Activated CD4-positive, alpha-beta memory T cell treated with anti-CD3 and anti-CD28 coated beads for 36 hours (primary cell): ENCODE data around the gene NEIL3. TPM values are rescaled to one million over a fixed set of nuclear protein-coding genes. Genes with fewer than 3 reads are reported as not detected.

ENCODE experiments used
- CTCF ChIA-PET: fragments of 350-600 bp; sonication (Branson Sonifier 250); formaldehyde crosslinking; loops from one replicate; lab custom pipeline; 2021; ENCODE audit warnings: antibody characterized with exemption, inconsistent platforms; lab: Charles Lee
- POLR2A ChIA-PET: fragments of 350-600 bp; sonication (Branson Sonifier 250); formaldehyde crosslinking; loops from one replicate; lab custom pipeline; 2021; ENCODE audit warnings: antibody characterized with exemption; lab: Charles Lee
- DNase-seq: peaks from one replicate; pipeline ENCODE4 v3.0.0-alpha.2; 2020
- H3K27ac Mint-ChIP-seq: one replicate; pipeline ENCODE4 v1.8.0; 2021; ENCODE audit warnings: mixed read lengths
- H3K27me3 Mint-ChIP-seq: one replicate; pipeline ENCODE4 v1.8.0; 2021; ENCODE audit warnings: mixed read lengths
- H3K36me3 Mint-ChIP-seq: one replicate; pipeline ENCODE4 v1.8.0; 2021; ENCODE audit warnings: mixed read lengths
- H3K4me1 Mint-ChIP-seq: one replicate; pipeline ENCODE4 v1.8.0; 2021; ENCODE audit warnings: low read depth, mixed read lengths
- H3K4me3 Mint-ChIP-seq: one replicate; pipeline ENCODE4 v1.8.0; 2021; ENCODE audit warnings: mild to moderate bottlenecking, mixed read lengths
- H3K9me3 Mint-ChIP-seq: one replicate; pipeline ENCODE4 v1.8.0; 2021; ENCODE audit warnings: mixed read lengths
- intact Hi-C: fragments of 100-400 bp; cut with micrococcal nuclease; formaldehyde crosslinking; loops from one replicate; pipeline ENCODE4 v1.15.1; 2023
- total RNA-seq, 2 experiments: library from RNA; stranded (reverse); gene quantifications; one replicate each; pipeline ENCODE4 v1.2.3, GENCODE V29; 2021

Gene NEIL3, protein sequence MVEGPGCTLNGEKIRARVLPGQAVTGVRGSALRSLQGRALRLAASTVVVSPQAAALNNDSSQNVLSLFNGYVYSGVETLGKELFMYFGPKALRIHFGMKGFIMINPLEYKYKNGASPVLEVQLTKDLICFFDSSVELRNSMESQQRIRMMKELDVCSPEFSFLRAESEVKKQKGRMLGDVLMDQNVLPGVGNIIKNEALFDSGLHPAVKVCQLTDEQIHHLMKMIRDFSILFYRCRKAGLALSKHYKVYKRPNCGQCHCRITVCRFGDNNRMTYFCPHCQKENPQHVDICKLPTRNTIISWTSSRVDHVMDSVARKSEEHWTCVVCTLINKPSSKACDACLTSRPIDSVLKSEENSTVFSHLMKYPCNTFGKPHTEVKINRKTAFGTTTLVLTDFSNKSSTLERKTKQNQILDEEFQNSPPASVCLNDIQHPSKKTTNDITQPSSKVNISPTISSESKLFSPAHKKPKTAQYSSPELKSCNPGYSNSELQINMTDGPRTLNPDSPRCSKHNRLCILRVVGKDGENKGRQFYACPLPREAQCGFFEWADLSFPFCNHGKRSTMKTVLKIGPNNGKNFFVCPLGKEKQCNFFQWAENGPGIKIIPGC
- total RNA-seq = 10 to 100 TPM; 18.2 to 18.3 TPM

DNA sequence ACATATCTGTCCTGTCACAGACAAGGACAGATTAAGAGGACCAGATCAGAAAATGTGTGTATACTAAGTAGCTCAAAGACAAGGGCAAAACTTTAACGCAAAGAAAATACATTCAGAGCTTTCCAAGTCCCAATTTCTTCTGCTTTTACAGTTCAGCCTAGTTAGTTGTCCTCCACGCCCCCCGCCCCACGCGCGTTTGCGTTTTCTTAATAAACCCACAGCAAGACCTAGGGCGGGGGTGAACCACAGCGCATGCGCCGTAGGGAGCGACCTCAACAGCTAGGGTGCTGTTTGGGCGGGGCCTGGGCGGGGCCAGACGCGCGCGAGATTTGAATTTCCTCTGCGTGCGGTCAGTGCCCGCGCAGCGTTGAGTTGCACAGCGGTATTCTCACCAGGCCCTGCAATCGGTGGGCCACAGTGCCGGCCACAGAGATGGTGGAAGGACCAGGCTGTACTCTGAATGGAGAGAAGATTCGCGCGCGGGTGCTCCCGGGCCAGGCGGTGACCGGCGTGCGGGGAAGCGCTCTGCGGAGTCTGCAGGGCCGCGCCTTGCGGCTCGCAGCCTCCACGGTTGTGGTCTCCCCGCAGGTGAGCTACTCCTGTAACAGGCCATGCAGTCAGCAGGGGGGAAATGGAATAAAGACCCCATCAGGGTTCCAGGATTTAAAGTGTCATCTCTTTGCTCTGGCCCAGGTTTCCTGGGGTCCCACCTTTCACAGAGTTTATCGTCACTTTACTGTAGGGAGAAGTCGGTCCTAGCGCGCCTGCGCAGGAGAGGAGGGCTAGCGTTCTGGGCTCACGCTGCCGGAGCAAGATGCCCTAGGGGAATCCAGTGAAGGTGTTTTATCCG lies at the start of gene NEIL3:
Gene NEIL3, plus strand, starts transcription at position 353 of the 850 bp plus-strand sequence. Its CDS starts 80 bp downstream, at position 433.
- DNase-seq = peak; percentile 97
- ChIA-PET POLR2A (interaction anchor here (0.7 to 2.7 kb wide), 2 partner anchors 9 to 132 kb away, joined by 3 to 22 read pairs; partner anchors contain the start of gene AGA), CTCF (interaction anchor here (1.0 to 3.5 kb wide), 3 partner anchors 30 to 262 kb away, joined by 3 to 10 read pairs (median 4); no protein-coding TSS in a partner anchor)
- Mint-ChIP-seq H3K9me3 (no peaks in the 10 kb centered on the region), H3K27ac (peak within 1 kb of the TSS; percentile 79), H3K4me3 (peak within 1 kb of the TSS; percentile 92), H3K36me3 (peaks cover 1% of the 10 kb centered on the region), H3K27me3 (no peaks in the 10 kb centered on the region), H3K4me1 (peaks cover 25% of the 10 kb centered on the region)
- intact Hi-C loops = loop anchor here (1.0 to 2.0 kb wide), 6 partner anchors 30 to 1115 kb away; partner anchors contain the start of gene AGA

DNA sequence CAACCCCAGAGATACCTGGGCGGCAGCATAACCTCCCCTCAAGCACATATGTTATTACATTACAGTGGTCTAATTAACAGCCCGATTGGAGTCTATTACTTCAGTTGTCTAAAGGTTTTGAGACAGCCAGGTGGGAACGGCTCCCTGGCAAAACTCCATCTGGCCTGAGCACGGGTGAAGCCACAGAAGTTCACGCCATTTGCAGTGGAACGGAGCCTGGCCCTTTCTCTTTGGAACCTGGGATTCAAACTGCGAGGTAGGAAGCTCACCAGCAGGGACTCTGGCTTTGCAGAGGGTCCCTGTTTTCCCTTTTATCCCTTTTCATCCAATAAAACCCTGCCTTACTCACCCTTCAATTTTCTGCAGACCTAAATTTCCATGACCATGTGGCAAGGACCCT lies 45.9 kb upstream of the NEIL3 start:
- intact Hi-C loops = no loop called here
- ChIA-PET POLR2A (no interaction called here), CTCF (interaction anchor here (2.0 kb wide), 1 partner anchor 14 kb away, joined by 9 read pairs; no protein-coding TSS in a partner anchor)
- no peaks in the 10 kb centered on the region for H3K4me1 Mint-ChIP-seq
- H3K27me3 Mint-ChIP-seq = peaks cover 7% of the 10 kb centered on the region
- H3K27ac Mint-ChIP-seq = no peak overlapping the region
- no peak overlapping the region for H3K4me3 Mint-ChIP-seq
- DNase-seq = no peak
- H3K36me3 Mint-ChIP-seq = no peaks in the 10 kb centered on the region
- no peaks in the 10 kb centered on the region for H3K9me3 Mint-ChIP-seq

DNA sequence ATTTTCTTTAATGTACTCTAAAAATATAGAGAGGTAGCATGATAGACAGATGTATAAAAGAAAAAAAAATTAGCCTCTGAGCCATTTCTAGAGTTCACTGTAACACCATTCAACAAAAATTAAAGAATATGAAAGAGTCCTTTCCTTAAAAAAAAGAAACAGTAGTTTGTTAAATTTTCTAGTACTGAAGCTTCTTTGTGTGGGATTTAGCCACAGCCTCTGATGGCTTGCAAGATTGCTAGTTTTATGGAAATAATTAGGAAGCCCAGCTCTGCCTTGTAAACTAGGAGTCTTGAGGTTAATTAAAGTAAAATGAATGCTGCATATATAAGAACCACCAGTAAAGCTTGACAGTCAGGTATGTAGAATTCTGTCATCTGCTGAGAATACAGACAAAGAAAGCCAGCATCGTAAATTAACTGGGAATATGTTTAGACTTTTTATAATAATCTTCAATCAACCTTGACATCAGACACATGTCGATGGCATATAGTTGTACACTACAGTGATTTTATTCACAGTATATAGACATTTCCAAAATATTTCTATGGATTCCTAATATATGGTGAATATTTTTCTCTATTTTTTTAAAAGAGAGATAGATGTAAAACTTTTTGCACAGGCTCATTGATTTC lies 44.8 kb upstream of the NEIL3 start:
- Mint-ChIP-seq H3K36me3 (no peaks in the 10 kb centered on the region), H3K4me3 (no peak overlapping the region), H3K27ac (no peak overlapping the region), H3K27me3 (peaks cover 7% of the 10 kb centered on the region), H3K4me1 (no peaks in the 10 kb centered on the region), H3K9me3 (no peaks in the 10 kb centered on the region)
- intact Hi-C loops = no loop called here
- ChIA-PET POLR2A (no interaction called here), CTCF (interaction anchor here (2.0 kb wide), 1 partner anchor 15 kb away, joined by 9 read pairs; no protein-coding TSS in a partner anchor)
- DNase-seq = no peak

DNA sequence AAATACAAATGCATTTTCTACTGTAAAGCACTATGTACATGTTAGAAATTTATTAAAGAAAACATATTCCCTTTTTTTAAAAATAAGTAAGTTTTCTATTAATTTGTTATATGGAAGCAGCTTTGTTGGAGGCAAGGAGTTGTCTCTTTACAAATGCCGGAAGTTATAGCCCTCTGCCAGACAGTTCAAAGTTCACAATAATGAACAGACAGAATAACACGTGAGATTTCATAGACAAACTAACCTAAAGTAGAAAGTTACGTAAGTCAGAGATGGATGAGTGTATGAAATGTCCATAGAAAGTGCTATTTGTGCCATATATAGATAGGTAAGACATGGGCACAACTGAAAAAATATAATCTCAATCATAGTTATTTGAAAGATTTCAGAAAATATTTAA lies 43.9 kb upstream of the NEIL3 start:
- intact Hi-C loops = no loop called here
- Mint-ChIP-seq H3K27me3 (peaks cover 5% of the 10 kb centered on the region), H3K36me3 (no peaks in the 10 kb centered on the region), H3K9me3 (no peaks in the 10 kb centered on the region), H3K4me3 (no peak overlapping the region), H3K27ac (no peak overlapping the region), H3K4me1 (no peaks in the 10 kb centered on the region)
- ChIA-PET POLR2A (no interaction called here), CTCF (interaction anchor here (2.0 kb wide), 1 partner anchor 15 kb away, joined by 9 read pairs; no protein-coding TSS in a partner anchor)
- DNase-seq = no peak

DNA sequence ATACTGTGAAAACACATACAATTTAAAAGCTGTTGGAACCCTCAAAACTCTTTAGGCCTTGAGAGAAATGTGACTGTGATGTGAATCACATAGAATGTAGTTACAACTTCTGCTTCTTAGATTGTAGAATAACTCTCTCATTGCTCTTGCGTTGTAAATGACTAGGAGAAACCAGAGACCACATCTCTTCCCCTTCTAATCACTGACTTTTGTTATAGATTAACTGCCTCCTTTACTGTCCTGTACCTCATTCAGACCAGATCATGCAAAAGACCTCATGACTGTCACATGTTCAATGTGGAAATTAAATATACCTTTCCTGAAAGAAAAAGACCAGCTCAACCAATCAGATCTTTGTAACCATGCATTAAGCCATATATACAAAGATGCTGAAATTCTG lies 43.2 kb upstream of the NEIL3 start:
- H3K4me1 Mint-ChIP-seq = no peaks in the 10 kb centered on the region
- no peak overlapping the region for H3K4me3 Mint-ChIP-seq
- ChIA-PET CTCF (interaction anchor here (1.3 kb wide), 1 partner anchor 17 kb away, joined by 4 read pairs; no protein-coding TSS in a partner anchor), POLR2A (interaction anchor here (0.6 kb wide), 1 partner anchor 168 kb away, joined by 4 read pairs; no protein-coding TSS in a partner anchor)
- peaks cover 3% of the 10 kb centered on the region for H3K27me3 Mint-ChIP-seq
- no peak for DNase-seq
- no peak overlapping the region for H3K27ac Mint-ChIP-seq
- no peaks in the 10 kb centered on the region for H3K9me3 Mint-ChIP-seq
- intact Hi-C loops = no loop called here
- no peaks in the 10 kb centered on the region for H3K36me3 Mint-ChIP-seq

DNA sequence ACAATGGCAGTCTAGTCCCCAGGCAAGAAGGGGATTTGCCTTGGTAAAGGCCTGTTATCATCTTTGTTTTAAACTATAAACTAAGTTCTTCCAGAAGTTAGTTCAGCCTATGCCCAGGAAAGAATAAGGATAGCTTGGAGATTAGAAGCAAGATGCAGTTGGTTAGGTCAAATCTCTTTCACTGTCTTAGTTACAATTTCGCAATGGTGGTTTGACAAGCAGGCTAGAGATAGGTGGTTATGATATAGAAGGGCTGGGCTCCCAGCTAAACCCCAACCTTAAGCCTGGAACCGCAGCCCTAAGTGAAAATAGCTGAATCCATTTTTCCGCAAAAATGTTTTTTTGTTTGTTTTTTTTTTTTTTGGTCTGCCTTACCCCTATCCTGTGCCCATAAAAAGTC lies 41.8 kb upstream of the NEIL3 start:
- no peaks in the 10 kb centered on the region for H3K4me1 Mint-ChIP-seq
- H3K4me3 Mint-ChIP-seq = no peak overlapping the region
- no peaks in the 10 kb centered on the region for H3K36me3 Mint-ChIP-seq
- H3K27ac Mint-ChIP-seq = no peak overlapping the region
- no peak for DNase-seq
- no peaks in the 10 kb centered on the region for H3K9me3 Mint-ChIP-seq
- CTCF ChIA-PET = interaction anchor here (0.7 kb wide), 1 partner anchor 1604 kb away, joined by 3 read pairs; no protein-coding TSS in a partner anchor
- H3K27me3 Mint-ChIP-seq = peaks cover 1% of the 10 kb centered on the region
- intact Hi-C loops = no loop called here
- POLR2A ChIA-PET = no interaction called here

DNA sequence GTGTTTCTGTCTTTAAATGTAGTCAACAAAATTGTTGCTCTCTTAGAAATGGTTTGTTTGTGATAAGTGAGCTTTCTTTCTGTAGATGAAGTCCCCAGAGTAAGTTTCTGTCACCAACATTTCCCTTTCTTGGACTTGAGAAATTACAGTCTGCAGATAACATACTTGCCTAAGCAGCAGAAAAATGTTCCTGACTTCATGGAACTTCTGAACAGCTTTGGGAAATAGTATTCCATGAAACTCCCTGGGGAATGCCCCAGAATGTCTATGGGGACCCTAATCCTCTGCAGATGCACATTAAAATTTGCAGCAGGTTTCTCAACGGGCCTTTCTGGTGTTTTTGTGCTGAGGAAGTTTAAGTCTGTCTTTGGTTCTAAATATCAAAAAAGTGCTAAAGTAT lies 38.6 kb upstream of the NEIL3 start:
- H3K27me3 Mint-ChIP-seq = peaks cover 2% of the 10 kb centered on the region
- H3K9me3 Mint-ChIP-seq = no peaks in the 10 kb centered on the region
- no peaks in the 10 kb centered on the region for H3K4me1 Mint-ChIP-seq
- DNase-seq = no peak
- ChIA-PET CTCF (no interaction called here), POLR2A (no interaction called here)
- intact Hi-C loops = no loop called here
- H3K36me3 Mint-ChIP-seq = no peaks in the 10 kb centered on the region
- H3K4me3 Mint-ChIP-seq = no peak overlapping the region
- no peak overlapping the region for H3K27ac Mint-ChIP-seq

DNA sequence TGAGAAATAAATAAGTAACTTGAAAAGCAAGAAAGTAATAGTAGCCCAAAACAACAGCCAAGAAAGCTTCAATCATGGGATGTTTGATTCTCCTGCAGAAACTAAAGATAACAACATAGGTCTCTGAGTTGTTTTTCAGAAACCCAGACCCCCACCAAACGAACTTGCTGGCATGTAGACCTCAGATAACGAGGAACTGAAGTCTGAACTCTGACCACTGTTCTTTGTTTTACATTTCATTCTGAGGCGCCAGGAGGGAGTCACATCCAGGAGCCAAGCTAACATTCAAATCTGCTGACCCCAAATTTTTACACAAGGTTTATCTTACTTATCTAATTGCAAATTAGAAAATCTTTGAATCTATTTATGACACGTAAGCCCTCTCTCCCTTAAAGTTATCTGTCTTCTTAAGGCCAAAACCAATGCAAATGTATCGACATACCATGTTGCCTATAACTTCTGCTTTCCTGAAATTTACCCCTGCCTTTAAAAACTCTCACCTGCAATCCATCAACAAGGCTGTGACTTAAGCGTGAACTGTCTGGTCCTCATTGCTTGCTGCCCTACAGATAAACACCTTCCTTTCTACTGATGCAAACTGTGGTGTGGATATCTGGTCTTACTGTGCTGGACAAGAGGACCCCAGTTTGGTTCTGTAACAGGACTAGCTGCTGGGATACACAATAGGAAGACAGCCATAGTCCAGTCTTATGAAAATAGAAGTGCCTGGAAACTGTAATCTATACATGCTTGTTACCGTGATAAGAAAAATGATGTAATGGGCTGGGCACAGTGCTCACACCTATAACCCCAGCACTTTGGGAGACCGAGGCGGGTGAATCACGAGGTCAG lies 37.5 kb upstream of the NEIL3 start:
- Mint-ChIP-seq H3K4me1 (no peaks in the 10 kb centered on the region), H3K9me3 (no peaks in the 10 kb centered on the region), H3K4me3 (no peak overlapping the region), H3K27me3 (peaks cover 4% of the 10 kb centered on the region), H3K36me3 (no peaks in the 10 kb centered on the region), H3K27ac (no peak overlapping the region)
- ChIA-PET CTCF (no interaction called here), POLR2A (no interaction called here)
- DNase-seq = no peak
- intact Hi-C loops = no loop called here

DNA sequence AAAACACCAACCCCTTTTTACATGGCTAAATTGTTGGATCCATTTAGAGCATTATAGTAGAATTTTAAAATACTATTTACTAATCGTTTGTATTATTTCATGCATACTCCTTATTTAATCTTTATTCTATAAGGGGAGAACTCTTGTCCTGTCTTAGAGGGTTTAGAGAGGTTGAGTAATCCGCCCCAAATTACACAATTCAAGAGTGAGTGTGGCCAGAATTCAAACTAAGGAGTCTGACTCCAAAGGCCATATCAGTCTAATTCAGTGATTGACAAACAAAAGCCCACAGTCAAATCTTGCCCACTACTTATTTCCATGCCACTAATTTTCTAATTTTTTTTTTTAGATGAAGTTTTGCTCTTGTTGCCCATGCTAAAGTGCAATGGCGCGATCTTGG lies 33.7 kb upstream of the NEIL3 start:
- H3K27me3 Mint-ChIP-seq = peaks cover 4% of the 10 kb centered on the region
- POLR2A ChIA-PET = no interaction called here
- intact Hi-C loops = no loop called here
- no peak for DNase-seq
- no peaks in the 10 kb centered on the region for H3K36me3 Mint-ChIP-seq
- H3K4me1 Mint-ChIP-seq = no peaks in the 10 kb centered on the region
- H3K4me3 Mint-ChIP-seq = no peak overlapping the region
- CTCF ChIA-PET = no interaction called here
- H3K27ac Mint-ChIP-seq = no peak overlapping the region
- no peaks in the 10 kb centered on the region for H3K9me3 Mint-ChIP-seq

DNA sequence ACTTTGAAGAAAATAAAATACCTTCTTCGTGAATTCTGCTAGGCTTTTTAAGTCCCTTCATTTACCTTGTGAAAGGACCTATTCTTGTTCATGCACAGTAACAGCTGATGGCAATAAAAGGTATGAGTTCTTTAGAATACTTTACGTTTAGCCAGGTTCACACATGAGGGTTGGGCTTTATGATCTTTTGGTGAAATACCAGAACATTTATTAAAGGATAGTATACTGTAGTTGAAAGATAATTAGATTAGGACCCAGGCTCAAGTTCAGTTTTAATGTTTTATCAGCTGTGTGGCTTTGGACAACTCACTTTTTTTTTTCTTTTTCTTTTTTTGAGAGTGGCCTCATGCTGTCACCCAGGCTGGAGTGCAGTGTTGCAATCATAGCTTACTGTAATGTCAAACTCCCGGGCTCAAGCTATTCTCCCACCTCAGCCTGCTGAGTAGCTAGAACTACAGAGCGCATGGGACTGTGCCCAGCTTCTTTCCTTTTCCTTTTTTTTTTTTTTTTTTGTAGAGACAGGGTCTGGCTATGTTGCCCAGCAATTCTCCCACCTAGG lies 28.2 kb upstream of the NEIL3 start:
- Mint-ChIP-seq H3K4me3 (no peak overlapping the region), H3K27ac (no peak overlapping the region), H3K36me3 (no peaks in the 10 kb centered on the region), H3K4me1 (peaks cover 2% of the 10 kb centered on the region), H3K27me3 (peaks cover 2% of the 10 kb centered on the region), H3K9me3 (no peaks in the 10 kb centered on the region)
- CTCF ChIA-PET = interaction anchor here (0.6 kb wide), 1 partner anchor 721 kb away, joined by 5 read pairs; no protein-coding TSS in a partner anchor
- no peak for DNase-seq
- POLR2A ChIA-PET = no interaction called here
- intact Hi-C loops = no loop called here
